HG02759 (cell line): ENCODE results near the gene MEOX1.
A peak's percentile ranks its signal among the peaks of the same experiment; 100 is the strongest.
"Not testable (repeated sequence)": the region's sequence is repeated elsewhere in the genome, so short reads cannot be mapped to it uniquely, and the experiment has no call there.

Experiments used
- ATAC-seq: cut with Tn5 transposase; IDR thresholded peaks from one replicate; pipeline ENCODE4 v1.9.1; 2021; ENCODE audit warnings: mild to moderate bottlenecking, moderate library complexity; ENCODE audit not compliant: unreplicated experiment

Gene MEOX1

DNA sequence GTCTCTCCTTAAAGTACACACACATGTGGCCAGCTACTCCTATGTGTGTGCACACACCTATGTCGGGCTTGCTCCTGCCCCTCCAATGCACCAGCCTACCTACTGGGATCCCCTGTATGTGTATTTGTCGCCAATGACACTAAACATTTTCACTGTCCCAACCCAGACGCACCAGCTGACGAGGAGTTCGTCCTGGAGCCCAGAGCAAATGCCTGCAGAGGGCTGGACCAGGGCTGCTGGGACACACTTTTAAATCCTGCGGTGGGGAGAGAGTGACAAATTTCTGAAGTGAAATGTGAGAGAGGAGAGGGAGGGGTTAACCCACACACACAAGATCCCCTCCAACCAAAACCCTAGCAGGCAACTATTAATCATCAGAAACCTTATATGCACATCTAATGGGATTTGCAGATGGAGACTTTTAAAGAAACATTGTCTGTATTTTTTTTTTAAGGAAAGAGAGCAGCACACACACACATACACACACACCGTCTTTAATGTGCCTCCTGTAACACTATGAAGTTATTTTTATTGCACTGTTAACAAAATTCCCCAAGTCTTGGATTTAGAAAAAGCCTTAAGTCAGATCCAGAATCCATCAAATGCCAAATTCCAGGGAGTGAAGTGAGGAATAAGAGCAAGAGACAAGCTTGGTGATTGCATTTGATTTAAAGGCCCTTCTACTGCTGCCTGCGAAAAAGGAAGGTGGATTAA lies at the start of gene MEOX1:
Gene MEOX1, minus strand, starts transcription at position 224 of the 714 bp plus-strand sequence. CDS start 388 bp downstream, outside the sequence.
- ATAC-seq: no peak

DNA sequence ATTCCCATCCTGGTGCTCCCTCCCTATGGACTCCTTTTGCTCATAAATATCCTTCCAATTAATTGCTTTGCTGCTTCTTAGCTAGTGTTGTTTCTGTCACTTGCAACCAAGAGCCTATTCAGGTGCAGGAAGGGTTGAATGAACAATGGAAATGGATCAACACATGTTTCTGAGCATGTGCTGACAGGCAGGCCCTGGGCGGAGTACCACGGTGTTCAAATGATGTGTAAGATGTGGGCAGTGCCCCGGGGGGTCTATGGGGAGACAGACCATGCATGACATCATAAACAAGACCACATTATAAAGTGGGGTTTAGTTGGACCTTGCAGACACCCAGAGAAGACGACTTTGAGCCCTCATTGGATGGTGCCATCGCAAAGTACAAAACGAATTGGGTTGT lies 48.4 kb upstream of the MEOX1 start:
- no peak for ATAC-seq

DNA sequence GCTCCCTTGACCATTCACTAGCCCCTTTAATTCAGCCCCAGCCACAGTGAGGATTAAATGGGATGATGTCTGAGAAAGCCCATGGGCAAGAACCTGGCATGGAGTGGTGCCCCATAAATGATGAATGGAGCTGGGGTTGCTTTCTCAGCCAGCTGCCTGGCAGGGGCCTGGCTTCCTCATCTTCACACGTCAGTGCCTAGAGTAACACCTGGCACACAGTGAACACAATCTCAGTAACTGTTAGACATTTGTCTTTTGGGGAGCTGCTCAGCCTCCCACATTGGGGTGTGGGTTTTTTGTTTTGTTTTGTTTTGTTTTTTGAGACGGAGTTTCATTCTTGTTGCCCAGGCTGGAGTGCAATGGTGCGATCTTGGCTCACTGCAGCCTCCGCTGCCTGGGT lies 47.5 kb upstream of the MEOX1 start:
- no peak for ATAC-seq

DNA sequence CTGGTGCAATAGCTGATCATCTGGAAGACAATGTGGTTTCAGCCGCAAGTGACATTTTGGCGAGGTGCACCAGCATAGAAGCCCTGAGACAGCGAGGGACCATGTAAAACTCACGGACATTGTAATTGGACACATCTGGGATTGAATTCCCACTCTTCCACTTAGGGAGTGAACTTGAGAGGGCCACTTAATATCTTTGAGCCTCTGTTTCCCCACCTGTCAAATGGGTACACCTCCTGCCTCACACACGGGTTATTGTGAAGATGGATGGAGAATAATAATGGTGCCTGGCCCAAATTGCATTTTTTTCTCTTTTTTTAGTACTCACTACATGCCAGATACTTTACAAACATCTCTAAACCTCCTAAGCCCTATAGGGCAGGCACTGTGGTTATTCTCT lies 45.5 kb upstream of the MEOX1 start:
- ATAC-seq: no peak

DNA sequence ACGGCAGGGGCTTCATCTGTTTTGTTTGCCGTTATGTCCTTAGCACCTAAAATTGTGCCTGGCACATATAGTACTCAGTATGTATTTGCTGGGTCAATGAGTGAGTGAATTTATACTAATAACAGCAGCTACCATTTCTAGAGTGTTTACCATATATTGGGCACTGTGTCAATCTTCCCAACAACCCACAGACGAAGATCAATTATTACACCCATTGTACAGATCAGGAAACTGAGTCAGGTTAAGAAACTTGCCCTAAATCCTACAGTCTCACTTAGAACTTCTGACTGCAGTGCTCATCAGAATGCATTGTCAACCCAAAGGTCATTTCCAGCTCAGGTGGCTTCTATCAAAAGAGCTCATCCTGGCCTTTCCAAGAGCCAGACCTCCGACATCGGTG lies 44.5 kb upstream of the MEOX1 start:
- ATAC-seq: no peak

DNA sequence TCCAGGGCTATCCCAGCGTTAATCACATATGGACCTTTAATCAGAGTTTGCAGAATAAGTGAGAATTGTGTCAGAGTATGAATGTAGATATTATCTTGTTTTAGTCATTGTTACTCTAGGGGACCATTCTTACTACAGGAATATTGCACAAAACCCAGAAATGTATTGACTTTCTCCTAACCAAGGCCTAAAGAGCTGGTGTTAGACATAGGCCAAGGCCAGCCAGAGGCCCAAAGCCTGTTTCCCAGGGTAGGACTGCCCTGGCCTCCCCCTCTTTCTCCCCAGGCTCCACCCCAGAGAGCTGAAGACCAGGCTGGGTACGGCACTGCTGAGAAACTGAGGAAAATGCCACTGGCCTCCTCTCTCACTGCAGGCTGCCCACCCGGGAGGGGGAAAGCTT lies 41.9 kb upstream of the MEOX1 start:
- ATAC-seq: no peak

DNA sequence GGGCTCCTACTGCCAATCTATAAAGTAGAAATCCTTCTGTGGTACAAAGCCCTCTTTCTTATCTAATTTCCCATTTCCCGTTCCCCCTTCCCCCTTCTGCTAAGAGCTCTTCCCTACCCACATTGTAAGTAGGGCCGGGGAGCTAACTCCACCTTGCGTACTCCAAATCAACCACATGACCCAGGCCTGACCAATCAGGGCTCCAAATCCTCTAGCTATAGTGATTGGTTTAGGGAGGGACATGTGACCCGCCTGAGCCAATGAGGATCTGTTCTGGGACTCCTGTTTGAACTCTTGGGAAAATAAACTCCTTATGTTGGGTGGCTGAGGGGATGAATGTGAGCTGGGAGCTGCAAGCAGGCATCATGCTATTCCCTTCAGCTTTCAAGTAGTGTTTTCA lies 40.9 kb upstream of the MEOX1 start:
- no peak for ATAC-seq

DNA sequence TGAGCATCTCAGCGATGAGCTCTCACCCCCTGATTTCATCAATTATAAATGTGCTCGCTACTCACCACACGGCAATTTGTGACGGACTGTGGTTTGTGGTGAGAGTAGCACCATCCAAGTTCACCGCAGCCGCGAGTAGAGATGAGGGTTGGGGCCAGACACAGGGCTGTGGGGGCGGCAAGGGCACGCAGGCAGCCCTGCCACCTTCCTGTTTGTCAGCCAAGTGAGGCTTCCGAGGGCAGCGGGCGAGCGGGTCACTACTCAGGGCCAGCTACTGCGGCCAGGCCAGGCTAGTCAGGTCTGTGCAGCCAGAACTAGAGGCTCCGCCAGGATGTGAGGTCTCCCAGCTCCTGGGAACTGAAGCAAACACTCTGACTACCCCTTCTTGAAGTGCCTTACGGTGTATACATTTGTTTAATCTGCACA lies 39.6 kb upstream of the MEOX1 start:
- ATAC-seq: peak; percentile 48

DNA sequence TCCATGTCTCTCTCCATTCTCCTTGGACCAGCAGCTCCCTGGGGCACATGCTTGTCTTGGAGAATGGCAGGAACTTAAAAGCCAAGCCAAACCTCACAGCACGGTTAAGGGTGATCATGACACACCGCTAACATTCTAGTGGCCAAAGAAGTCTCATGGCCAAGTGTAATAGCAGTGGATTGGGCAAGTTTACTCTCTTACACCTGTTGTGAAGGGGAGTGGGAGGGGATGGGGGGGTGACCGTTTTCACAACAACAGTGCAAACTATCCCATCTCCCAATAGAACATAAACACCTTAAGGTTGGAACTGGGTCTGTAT lies 37.7 kb upstream of the MEOX1 start:
- ATAC-seq: no peak

DNA sequence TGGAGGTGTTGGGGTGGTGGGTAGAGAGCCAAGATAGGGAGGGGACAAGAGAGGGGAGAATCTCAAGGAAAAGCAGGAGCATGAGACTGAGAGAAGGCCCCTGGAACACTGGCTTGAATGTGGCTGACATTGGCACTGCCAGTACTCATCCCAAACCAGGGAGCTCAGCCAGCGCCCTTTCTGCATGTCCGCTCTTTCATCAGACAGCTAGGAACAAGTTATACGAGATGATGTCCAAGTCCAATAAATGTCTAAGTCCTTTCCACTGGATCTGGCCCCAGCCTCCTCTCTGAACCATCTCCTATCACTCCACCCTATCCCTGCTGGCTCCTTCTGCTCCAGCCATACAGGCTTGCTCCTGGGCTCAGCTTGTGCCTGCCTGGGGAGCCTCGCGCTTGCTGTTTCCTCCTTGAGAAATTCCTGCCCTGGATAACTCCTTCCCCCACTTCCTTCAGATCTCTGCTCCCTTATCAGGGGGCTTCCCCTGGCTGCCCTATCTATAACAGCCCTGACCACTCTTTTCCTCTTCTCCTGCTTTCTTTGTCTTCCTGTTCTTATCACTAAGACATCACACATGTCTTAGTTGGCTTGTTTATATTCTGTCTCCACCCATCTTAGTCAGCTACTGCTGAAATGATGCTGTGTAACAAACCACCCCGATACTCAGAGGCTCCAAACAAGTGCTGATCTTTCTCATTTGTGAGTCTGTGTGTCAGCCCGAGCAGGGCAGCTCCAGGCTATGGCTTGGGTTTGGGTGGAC lies 37.1 kb upstream of the MEOX1 start:
- ATAC-seq: no peak

DNA sequence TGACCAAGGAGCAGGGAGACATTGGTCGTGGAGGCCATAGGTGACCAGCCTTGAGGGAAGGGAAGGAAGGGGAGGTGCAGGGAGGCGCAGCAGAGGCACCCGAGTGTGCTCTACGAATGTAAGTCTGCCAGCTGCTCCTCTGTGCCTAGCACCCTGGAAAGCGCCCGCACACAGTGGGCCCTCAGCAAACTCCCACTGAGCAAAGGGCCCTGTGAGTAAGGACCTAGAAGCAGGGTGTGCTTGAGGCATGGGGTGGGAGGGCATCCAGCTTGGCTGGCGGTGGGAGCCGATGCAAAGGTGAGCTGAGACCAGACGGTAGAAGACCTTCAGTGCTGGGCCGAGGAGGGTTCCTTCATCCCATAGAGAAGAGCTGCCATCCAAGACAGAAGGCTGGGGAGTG lies 36.2 kb upstream of the MEOX1 start:
- ATAC-seq: no peak

DNA sequence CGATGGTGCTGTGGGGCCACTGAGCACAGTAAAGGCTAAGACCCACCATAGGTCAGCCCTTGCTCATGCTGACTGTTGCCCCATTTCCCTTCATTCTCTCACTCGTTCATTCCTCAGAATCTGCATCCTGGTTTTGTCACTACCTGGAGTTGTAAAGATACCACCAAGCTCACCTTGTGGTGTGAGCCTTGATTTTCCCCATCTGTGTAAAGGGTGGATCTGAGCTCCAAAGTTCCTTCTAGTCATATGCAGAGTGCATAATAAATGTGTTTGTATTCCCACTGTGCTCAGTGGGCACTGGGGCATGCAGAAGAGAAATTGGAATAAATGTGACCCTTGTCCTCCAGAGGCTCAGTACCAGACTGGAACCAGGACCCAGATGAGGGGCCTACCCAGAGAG lies 35.2 kb upstream of the MEOX1 start:
- no peak for ATAC-seq

DNA sequence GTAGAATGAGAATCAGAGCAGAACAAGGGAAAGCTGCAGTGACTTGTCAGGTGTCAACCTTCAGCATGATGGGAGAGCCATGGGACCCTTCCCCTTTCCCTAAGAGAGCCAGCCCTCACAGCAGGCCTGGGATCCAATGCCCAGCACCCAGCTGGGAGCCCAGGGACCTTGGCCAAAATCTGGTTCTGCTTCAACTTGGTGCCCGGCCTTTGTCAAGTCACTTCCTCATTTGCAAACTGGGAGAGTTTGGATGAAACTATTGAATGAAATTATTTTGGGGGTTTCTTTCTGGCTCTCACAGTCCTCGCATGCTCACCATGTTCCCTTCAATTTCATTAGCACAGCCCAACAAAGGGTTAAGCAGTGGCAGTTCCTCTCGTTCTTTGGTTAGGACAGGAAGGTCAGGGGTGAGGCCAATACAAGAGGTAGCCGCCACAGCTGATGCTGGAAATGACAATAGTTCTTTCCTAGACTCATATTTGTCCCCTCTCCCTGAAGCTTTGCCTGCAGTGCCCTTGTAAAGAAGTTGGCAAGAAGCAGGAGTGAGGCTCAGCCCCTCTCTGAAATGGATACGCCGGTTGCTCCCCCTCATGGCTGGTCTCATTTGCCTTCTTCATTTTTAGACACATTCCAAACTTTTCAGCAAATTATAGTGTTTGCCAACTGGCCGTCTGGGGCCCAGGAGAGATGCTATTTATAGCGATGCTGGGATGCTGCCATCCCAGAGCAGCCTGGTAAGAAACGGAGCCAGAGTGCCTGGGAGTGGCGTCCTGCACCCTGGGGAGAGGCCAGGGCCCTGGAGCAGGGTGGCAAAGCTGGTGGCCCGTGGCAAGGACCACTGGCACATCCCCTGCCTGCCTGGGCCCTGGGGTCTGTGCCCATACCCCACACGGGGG lies 34.5 kb upstream of the MEOX1 start:
- ATAC-seq: no peak

DNA sequence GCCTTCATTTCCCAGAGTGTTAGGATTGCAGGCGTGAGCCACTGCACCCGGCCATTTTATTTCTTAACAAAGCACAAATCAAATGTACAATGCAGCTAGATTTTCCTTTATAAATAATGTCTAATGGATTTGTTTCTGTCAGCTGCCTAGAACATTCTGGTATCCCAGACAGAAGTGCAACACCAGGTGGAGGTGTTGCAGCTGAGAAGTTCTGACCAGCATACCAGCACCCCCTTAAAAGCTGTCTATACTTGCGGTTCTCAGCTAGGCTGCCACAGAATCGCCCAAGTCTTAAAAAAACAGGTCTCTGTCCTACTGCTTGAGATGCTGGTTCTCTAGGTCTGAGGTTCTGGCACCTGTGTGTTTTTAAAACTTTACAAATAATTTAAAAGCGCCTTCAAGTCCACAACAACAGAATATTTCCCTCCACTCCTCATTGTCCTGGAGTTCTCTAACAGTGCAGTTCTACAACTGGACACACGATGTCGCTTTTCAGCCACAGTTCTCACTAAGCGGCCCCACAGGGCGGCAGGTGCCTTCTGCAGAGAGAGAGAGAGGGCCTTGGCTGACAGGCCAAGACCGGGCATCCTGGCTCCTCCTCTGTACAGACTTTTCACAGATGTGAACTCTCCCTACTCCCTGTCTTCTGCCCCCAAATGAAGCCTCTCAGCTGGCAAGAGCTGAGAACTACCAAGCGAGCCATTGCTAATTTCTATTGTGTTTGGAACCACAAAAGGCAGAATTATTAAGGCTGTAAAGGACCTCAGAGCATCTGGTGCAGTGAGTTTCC lies 32.6 kb upstream of the MEOX1 start:
- ATAC-seq: no peak

DNA sequence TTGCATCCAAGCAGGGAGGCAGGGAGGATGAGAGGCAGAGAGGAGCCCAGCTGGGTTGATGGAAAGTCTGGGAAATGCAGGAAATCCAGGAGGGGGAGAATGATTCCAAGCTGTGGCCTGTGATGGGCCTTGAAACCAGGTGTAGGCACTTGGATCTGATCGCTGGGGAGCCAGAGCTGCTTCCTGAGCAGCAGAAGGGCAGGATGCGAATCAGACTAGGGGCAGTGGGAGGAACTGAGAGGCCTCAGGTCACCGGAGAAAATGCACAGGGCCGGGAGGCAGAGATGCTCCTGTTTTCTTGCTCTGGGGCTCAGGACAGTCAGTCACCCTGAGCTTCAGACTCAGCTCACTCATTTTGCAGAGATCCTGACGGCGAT lies 29.6 kb upstream of the MEOX1 start:
- no peak for ATAC-seq

DNA sequence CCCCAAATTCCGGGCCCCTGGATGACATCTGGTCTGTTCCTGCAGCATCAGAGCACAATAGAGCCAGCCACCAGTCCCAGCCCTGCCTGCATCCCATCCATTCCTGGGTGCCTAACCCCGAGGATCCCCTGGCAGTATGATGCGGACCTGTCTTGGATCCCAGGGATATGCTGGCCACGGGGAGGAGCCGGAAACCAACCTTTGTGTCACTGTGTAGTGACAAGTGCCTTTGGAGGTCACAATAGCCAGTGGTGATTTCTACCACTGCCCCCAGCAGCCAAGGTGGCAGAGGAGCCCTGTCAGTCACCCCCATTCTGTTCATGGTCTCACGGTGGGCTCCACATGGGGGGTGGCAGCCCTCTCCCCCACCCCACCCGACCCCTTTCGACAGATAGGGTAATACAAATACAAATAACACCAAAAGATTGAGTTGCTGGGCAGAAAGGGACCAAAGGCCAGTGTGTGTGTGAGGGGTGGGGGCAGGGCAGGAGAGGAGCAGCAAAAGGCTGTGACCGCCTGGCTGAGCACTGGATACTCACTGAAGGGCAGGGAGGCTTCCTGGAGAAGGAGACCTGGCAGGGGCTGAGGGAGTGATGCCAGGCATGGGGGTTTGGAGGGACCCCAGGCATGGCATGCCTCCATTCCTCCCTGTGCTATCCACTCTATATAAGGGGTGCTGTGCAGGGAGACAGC lies 29.0 kb upstream of the MEOX1 start:
- no peak for ATAC-seq

DNA sequence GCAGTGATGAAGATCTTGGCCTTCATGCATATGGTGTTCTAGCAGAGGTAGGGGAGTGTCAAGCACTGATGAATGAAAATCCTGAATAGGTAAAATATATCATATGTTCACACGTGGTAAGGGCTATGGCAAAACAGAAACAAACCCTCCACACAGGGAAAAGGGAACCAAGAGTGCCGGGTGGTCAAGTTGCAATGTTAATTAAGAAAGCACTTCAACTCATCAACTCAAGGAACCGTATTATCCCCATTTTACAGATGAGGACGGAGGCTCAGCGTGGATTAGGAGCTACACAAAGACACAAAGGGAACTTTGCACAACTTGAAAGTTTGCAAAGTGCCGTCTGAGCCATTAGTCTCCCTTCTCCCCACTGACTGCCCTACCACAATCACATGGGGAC lies 28.1 kb upstream of the MEOX1 start:
- no peak for ATAC-seq

DNA sequence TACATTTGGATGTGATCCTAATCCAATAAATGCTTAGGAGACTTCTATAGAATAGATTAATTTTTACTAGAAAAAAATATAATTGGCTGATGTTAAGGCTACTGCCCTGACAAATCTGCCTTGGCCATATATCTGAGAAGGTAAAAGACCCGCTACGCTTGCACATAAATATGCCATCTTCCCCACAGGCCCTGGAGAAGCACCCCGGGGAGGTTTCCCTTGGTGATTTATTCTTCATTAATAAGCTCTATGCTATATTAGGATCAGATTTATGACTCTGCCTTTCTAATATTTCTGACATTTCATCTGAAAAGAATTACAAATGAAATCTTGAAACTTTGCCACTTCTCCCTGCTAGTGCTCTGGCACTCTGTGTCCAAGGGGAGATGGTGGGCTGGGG lies 27.4 kb upstream of the MEOX1 start:
- ATAC-seq: no peak

DNA sequence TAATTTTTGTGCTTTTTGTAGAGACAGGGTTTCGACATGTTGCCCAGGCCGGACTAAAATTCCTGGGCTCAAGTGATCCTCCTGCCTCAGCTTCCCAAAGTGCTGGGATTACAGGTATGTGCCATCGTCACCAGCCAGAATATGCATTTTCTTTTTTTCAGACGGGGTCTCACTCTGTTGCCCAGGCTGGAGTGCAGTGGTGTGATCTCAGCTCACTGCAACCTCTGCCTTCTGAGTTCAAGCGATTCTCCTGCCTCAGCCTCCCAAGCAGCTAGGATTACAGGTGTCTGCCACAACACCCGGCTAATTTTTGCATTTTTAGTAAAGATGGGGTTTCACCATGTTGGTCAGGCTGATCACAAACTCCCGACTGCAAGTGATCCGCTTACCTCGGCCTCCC lies 25.2 kb upstream of the MEOX1 start:
- not testable (repeated sequence) for ATAC-seq

DNA sequence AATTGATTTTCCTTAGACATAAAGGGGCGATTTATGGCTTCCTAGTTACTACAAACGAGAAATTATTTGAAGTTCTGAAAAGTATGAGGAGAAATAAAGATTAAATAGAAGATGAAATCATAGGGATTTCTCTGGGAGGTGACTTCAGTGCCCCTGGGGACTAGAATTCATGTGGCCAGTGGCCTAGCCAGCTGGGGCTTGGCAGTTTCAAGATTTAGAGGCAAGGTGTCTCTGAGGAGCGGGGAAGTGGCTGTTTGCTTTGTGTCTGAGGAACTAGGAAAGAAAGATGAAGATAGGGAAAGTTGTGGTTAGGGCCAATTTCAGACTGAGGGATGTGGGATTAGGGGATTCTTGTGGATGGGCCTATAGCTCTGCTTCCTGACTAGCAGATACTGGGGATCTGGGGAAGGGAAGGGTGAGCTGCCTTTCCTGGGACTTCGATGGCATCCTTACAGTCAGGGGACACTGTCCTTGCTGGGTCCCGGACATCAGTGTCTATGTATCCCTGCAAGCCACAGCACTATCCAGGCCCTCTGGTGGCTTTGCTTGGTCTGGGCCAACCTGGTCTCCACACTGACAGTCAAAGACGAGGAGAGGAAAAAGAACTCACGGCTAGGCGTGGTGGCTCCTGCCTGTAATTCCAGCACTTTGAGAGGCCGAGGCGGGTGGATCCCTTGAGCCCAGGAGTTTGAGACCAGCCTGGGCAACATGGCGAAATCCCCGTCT lies 22.4 kb upstream of the MEOX1 start:
- ATAC-seq: no peak
